Left renal cortex interstitium (tissue), 4 donors: Measurements from ENCODE around the gene ARHGEF38. TPM values are rescaled to one million over a fixed set of nuclear protein-coding genes. Genes with fewer than 3 reads are reported as not detected.
A peak's percentile ranks its signal among the peaks of the same experiment; 100 is the strongest.

Experiments used
- DNase-seq, 4 donors: peaks; one replicate each; pipeline ENCODE4 v3.0.0-alpha.2; 2013; ENCODE audit warnings: low read depth in 4 of 4, low spot score in 2 of 4, missing footprints in 1 of 4
- polyA plus RNA-seq, 4 donors: library from polyadenylated mRNA; unstranded; fragments of 120-200 nt; gene quantifications; one replicate each; pipeline ENCODE4 v1.2.1, GENCODE V29; 2013; ENCODE audit not compliant: insufficient read length in 4 of 4

Gene ARHGEF38
- 1 to 10 TPM; 4.0 to 6.8 (median 4.2) TPM for polyA plus RNA-seq

GRCh38 chr4:105551965-105552746, at the start of gene ARHGEF38:
TSS of gene ARHGEF38 (plus strand) at chr4:105552620. CDS start at chr4:105552766, 146 bp downstream.
- peak in 1 of 4 donors; percentile 32 for DNase-seq

- DNase-seq, result no peak
Measured at GRCh38 chr4:105503484-105503883, 48.9 kb upstream of the ARHGEF38 start.

GRCh38 chr4:105504744-105505143, 47.7 kb upstream of the ARHGEF38 start:
- DNase-seq, result no peak

DNA sequence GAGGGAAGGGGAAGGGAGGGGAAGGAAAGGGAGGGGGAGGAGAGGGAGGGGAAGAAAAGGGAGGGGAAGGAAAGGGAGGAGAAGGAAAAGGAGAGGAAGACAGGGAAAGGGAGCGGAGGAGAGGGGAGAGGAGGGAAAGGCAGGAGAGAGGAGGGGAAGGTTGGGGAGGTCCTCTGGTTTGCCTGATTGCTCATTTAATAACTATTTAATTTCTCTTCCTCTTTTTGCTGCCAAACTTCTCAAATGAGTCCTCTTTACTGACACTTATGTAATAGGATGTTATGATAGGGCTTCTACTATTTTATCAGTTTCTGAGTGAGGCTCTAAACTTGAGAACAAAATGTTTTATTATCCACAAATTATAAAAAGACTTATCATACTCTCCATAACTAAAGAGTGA, 43.1 kb upstream of the ARHGEF38 start:
- DNase-seq, result no peak

- DNase-seq, result no peak
Measured at GRCh38 chr4:105509714-105510113, 42.7 kb upstream of the ARHGEF38 start.

DNA sequence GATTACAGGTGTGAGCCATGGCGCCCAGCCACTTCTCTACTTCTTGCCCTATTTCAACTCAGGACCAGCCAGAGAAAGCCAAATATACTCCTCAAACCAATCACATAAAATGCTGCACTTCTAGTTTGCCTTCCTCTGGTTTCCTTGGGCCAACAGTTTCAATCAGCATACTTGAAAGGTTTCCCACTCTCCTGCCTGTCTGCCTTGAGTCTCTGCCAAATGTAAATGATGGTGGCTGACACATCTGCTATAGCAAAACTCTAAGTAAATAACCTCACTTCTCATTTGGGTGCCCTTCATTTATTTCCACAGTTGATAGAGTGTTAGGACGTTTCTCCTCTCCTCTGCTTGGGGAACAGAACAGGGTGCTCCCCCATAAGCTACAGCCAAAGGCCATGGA, 42.2 kb upstream of the ARHGEF38 start:
- no peak for DNase-seq

GRCh38 chr4:105520819-105521790, 31.3 kb upstream of the ARHGEF38 start:
- peak in 3 of 4 donors; percentile 13 to 66 (median 44) for DNase-seq

DNA sequence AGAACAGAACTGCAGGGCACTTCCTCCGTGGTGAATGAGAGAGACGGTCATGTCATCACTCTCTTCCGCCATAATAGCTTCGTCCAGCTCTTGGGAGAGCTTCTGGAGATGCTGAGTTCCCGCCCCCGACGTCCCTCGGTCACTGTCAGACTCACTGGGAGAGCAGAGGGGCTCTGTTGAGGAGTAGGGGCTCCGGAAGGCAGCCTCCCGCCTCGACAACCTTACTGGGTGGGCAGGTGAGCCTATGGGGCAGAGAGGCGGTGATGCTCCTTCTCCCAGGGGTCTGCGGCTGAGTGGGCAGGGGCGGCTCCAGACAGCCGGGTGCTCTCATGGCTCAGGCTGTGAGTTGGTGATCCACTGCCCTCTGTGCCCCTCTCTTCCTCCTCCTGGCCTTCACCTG, 25.8 kb upstream of the ARHGEF38 start:
- no peak for DNase-seq

DNA sequence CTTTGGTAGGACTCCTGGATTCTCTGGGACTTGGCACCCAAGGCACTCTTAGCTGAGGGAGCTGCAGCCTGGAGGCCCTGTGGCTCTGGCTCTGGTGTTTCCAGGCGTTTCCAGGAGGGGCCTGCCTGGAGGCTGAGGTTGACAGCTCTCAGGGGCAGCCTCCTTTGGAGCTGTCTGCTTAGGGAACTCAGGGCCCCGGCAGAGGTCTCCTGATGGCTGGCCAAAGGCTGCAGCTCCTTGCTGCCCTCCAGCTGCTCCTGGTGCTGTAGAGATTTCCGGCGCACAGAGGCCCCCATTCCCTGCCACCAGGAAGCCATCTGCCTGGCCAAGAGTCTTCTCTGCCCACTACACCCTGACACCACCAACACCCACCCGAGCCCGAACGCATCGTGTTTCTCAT, 25.3 kb upstream of the ARHGEF38 start:
- DNase-seq, result no peak

DNA sequence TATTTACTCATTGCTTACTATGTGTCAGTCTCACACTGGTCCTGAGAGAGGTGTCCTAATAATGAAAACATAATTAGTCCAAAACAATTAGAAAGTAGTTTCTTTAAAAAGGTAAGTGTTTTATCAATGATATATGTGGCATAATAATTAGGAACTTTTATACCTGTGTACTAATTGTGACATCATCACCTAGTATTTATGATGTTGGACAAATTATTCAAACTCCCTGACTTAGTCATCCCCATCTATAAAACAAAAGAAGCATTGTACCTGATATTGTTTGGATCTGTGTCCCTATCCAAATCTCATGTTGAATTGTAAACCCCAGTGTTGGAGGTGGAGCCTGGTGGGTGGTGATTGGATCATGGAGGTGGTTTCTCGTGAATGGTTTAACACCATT, 15.8 kb upstream of the ARHGEF38 start:
- DNase-seq, result no peak

DNA sequence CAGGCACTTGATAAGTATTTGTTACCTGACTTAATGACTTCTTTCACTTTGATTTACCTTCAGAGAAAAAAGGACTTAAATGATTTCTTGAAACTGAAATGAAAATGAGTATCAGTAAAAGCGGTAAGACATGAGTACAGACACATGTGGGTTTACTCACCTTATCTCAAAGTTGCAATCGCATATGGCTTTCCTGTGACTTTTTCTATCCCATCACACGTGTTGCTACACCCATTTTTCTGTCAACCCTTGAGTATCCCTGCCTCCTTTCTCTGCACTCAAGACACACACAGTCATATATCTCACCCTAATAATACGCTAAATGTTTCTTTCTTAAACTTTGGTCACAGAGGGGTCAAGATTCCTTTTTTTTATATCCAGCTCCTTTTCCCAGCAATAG, 11.0 kb upstream of the ARHGEF38 start:
- no peak for DNase-seq

GRCh38 chr4:105542039-105542438, 10.4 kb upstream of the ARHGEF38 start:
- DNase-seq, result no peak

- no peak for DNase-seq
Measured at GRCh38 chr4:105543346-105543745, 9.1 kb upstream of the ARHGEF38 start.

GRCh38 chr4:105543881-105544280, 8.5 kb upstream of the ARHGEF38 start:
- DNase-seq, result no peak

DNA sequence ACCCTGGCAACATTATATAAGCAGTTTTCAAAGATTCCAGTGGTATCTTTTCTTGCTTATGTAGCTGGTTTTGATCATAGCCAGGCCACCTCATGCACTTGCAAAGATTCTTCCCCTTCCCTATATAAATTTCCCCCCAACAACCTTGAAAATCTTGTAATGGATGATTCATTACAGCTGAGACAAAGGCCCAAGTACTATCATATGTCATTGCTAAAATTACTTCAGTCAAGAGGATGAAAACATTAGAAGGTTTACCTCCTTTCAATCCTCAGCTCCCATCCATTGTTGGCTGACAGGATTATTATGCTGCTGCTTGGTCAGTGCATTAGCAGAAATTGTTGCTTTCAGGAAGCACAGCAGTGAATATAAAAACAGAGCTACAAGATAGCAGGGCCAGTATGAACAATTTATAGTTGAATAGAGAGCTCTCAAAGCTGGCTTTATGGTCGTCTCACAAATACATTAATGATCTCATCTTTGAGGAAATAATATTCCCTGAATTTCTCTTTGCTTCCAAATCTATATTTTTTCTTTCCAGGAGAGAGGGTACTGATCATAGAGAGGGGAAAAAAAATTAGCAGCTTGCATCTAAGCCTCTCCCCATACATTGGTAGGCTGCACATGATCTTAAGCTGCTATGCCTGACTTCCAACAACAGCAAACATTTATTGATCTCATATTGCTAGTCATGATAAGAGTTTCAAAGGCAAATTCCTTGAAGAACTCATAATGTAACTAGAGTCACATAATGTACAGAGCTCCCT, 7.7 kb upstream of the ARHGEF38 start:
- no peak for DNase-seq

- no peak for DNase-seq
Measured at GRCh38 chr4:105546086-105546485, 6.3 kb upstream of the ARHGEF38 start.

DNA sequence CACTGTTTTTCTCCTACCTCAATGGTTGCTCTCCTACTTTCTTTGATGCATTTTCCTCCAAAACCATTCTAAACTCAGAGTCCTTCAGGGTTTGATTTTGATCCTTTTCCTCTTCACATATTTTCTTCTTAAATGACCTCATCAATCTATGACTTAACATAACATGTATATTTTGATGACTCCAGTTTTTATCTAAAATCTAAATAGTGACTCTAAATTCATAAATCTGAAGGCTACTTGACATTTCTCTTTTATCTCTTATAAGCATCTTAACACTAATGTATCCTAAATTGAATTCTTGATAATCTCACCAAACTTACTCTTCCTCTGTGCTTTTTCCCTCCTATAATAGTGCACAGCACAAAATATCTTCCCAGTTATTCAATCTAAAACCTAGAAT, 4.7 kb upstream of the ARHGEF38 start:
- no peak for DNase-seq

DNA sequence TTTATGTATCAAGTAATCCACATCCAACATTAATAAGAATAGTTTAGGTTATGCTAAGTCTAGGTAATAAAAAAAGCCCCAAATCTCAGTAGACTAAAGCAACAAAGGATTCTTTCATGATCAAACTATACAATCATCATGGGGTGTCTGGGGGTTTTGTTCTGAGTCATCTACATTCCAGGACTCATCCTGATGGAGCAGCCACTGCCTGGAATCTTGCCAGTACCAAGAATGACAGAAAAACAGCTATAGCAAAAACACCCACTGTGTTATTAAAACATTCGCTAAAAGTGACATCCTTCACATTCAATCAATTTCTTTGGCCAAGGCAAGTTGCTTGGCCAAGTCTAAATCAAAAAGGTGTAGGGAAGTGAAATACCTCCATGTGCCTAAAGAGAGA, 3.9 kb upstream of the ARHGEF38 start:
- DNase-seq, result no peak

- DNase-seq, result no peak
Measured at GRCh38 chr4:105550641-105551040, 1.8 kb upstream of the ARHGEF38 start.

- DNase-seq, result no peak
Measured at GRCh38 chr4:105555409-105555808, 3.0 kb downstream of the ARHGEF38 start.

DNA sequence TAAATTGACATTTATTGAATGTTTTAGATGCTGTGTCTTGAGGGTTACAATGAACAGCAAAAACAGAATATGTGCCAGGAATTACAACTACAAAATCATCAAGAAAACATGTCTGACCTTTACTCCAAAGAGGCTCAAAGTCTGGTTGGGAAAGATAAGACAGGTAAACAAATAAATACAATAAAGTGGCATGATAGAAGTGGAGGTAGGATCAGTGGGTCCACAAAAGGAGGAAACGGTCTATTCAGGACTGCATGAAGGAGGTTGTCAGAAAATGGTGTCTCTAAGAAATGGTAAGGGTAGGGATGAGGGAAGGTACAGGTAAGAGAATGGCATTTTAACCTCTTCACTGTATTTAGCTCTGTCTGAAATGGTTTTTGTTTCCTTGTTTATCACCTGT, 3.8 kb downstream of the ARHGEF38 start:
- DNase-seq, result no peak
